Colonic mucosa (tissue), 4 donors: ENCODE data around the gene CDH4. TPM values are rescaled to one million over a fixed set of nuclear protein-coding genes. Genes with fewer than 3 reads are reported as not detected.
"Not testable (repeated sequence)": the region's sequence is repeated elsewhere in the genome, so short reads cannot be mapped to it uniquely, and the experiment has no call there.

Source experiments
- DNase-seq: peaks from one replicate; pipeline ENCODE4 v3.0.0-alpha.2; 2020
- H3K27ac ChIP-seq: fragments of 200-600 bp; one replicate; pipeline ENCODE4 v1.8.0; 2021
- H3K27me3 ChIP-seq: fragments of 200-600 bp; one replicate; pipeline ENCODE4 v1.8.0; 2021
- H3K36me3 ChIP-seq: fragments of 200-600 bp; one replicate; pipeline ENCODE4 v1.8.0; 2021
- H3K4me1 ChIP-seq: fragments of 200-600 bp; one replicate; pipeline ENCODE4 v1.8.0; 2021; ENCODE audit warnings: mild to moderate bottlenecking
- H3K4me3 ChIP-seq: fragments of 200-600 bp; one replicate; pipeline ENCODE4 v1.8.0; 2021
- H3K9ac ChIP-seq, 2 donors: one replicate each; pipeline ENCODE4 v1.7.0; 2013; ENCODE audit warnings: control low read depth in 2 of 2, low read depth in 2 of 2, low read length in 2 of 2
- H3K9me3 ChIP-seq: fragments of 200-600 bp; one replicate; pipeline ENCODE4 v1.8.0; 2021
- CTCF ChIP-seq: fragments of 200-600 bp; IDR thresholded peaks from one replicate; pipeline ENCODE4 v1.8.0; 2022; ENCODE audit warnings: antibody characterized with exemption, mild to moderate bottlenecking
- intact Hi-C: fragments of 100-400 bp; cut with DNase I; formaldehyde crosslinking; loops from one replicate; pipeline ENCODE4 v1.14.1; 2022
- total RNA-seq, 2 donors: library from RNA; stranded (reverse); fragmentation: NEBNext Ultra II Directional in 1 of 2; extraction: Animal tissue kit (Norgen Biotek cat#: 25700) in 1 of 2; gene quantifications; one replicate each; pipeline ENCODE4 v1.2.1, GENCODE V29; 2021
- donor health status: healthy.
- donor health status: DM: no; HTN: no; CAD: no.
- donor health status: DM: no; HTN: no; CAD: no.

The CDH4 gene
- total RNA-seq, 2 donors from 2014 or later: 0.08 TPM; not detected in 1

GRCh38 chr20:61476956-61477355, 224.9 kb downstream of the CDH4 start:
- Histone ChIP-seq H3K27ac (no peak overlapping the region), H3K9ac (no peak overlapping the region), H3K4me3 (no peak overlapping the region), H3K27me3 (no peaks in the 10 kb centered on the region), H3K36me3 (no peaks in the 10 kb centered on the region), H3K9me3 (no peaks in the 10 kb centered on the region), H3K4me1 (no peaks in the 10 kb centered on the region)
- no peak for DNase-seq
- no peak for TF ChIP-seq CTCF
- intact Hi-C loops: no loop called here

GRCh38 chr20:61477451-61477861, 225.4 kb downstream of the CDH4 start:
- Histone ChIP-seq H3K36me3 (no peaks in the 10 kb centered on the region), H3K9me3 (no peaks in the 10 kb centered on the region), H3K9ac (no peak overlapping the region), H3K4me3 (no peak overlapping the region), H3K4me1 (no peaks in the 10 kb centered on the region), H3K27ac (no peak overlapping the region), H3K27me3 (no peaks in the 10 kb centered on the region)
- TF ChIP-seq CTCF: no peak
- DNase-seq: no peak
- intact Hi-C loops: no loop called here

GRCh38 chr20:61478094-61478493, 226.0 kb downstream of the CDH4 start:
- Histone ChIP-seq H3K36me3 (no peaks in the 10 kb centered on the region), H3K9ac (no peak overlapping the region), H3K9me3 (no peaks in the 10 kb centered on the region), H3K4me3 (no peak overlapping the region), H3K27me3 (no peaks in the 10 kb centered on the region), H3K27ac (no peak overlapping the region), H3K4me1 (no peaks in the 10 kb centered on the region)
- TF ChIP-seq CTCF: no peak
- intact Hi-C loops: no loop called here
- no peak for DNase-seq

GRCh38 chr20:61478611-61479305, 226.7 kb downstream of the CDH4 start:
- TF ChIP-seq CTCF: no peak
- DNase-seq: no peak
- H3K4me3 ChIP-seq: no peak overlapping the region
- H3K4me1 ChIP-seq: no peaks in the 10 kb centered on the region
- intact Hi-C loops: no loop called here
- no peak overlapping the region for H3K27ac ChIP-seq
- H3K9ac ChIP-seq: no peak overlapping the region
- H3K9me3 ChIP-seq: no peaks in the 10 kb centered on the region
- H3K27me3 ChIP-seq: no peaks in the 10 kb centered on the region
- H3K36me3 ChIP-seq: no peaks in the 10 kb centered on the region

GRCh38 chr20:61479433-61479832, 227.4 kb downstream of the CDH4 start:
- H3K4me3 ChIP-seq, H3K9ac ChIP-seq, intact Hi-C loops, DNase-seq, H3K36me3 ChIP-seq, H3K27me3 ChIP-seq, H3K4me1 ChIP-seq, H3K9me3 ChIP-seq, H3K27ac ChIP-seq: not testable (repeated sequence)

GRCh38 chr20:61480158-61480825, 228.2 kb downstream of the CDH4 start:
- no peaks in the 10 kb centered on the region for H3K27me3 ChIP-seq
- H3K36me3 ChIP-seq: no peaks in the 10 kb centered on the region
- H3K9ac ChIP-seq: no peak overlapping the region
- H3K4me1 ChIP-seq: no peaks in the 10 kb centered on the region
- H3K4me3 ChIP-seq: no peak overlapping the region
- no peak for TF ChIP-seq CTCF
- DNase-seq: no peak
- intact Hi-C loops: no loop called here
- H3K9me3 ChIP-seq: no peaks in the 10 kb centered on the region
- no peak overlapping the region for H3K27ac ChIP-seq
